Nephron progenitor cell (in vitro differentiated cells): ENCODE results near the gene PAPSS1.

Experiments used
- DNase-seq: peaks from one replicate; pipeline ENCODE4 v3.0.0; 2021
- H3K27ac Mint-ChIP-seq: 2 replicates; pipeline ENCODE4 v1.8.0; 2021; ENCODE audit warnings: mild to moderate bottlenecking, moderate library complexity, mixed read lengths
- H3K27me3 Mint-ChIP-seq: 2 replicates; pipeline ENCODE4 v1.8.0; 2021; ENCODE audit warnings: mild to moderate bottlenecking, low read depth, mixed read lengths; ENCODE audit not compliant: poor library complexity
- H3K36me3 Mint-ChIP-seq: 2 replicates; pipeline ENCODE4 v1.8.0; 2021; ENCODE audit warnings: low read depth, mixed read lengths
- H3K4me1 Mint-ChIP-seq: 2 replicates; pipeline ENCODE4 v1.8.0; 2021; ENCODE audit warnings: mixed read lengths
- H3K4me3 Mint-ChIP-seq: 2 replicates; pipeline ENCODE4 v1.8.0; 2021; ENCODE audit warnings: mild to moderate bottlenecking, moderate library complexity, mixed read lengths
- H3K9me3 Mint-ChIP-seq: 2 replicates; pipeline ENCODE4 v1.8.0; 2021; ENCODE audit warnings: mild to moderate bottlenecking, moderate library complexity, mixed read lengths
- CTCF ChIP-seq: fragments of 200-600 bp; sonication (generic); IDR thresholded peaks from 2 replicates; pipeline ENCODE4 v1.5.0; 2021; ENCODE audit warnings: antibody characterized with exemption

PAPSS1 gene

GRCh38 chr4:107650251-107650650, 69.8 kb downstream of the PAPSS1 start:
- no peak for DNase-seq
- TF ChIP-seq CTCF = no peak
- Mint-ChIP-seq H3K27me3 (no peaks in the 10 kb centered on the region), H3K4me1 (peaks cover 19% of the 10 kb centered on the region), H3K9me3 (no peaks in the 10 kb centered on the region), H3K36me3 (peaks cover 62% of the 10 kb centered on the region), H3K4me3 (no peak overlapping the region), H3K27ac (no peak overlapping the region)

- no peak for TF ChIP-seq CTCF
- H3K4me1 Mint-ChIP-seq = peaks cover 11% of the 10 kb centered on the region
- no peak overlapping the region for H3K4me3 Mint-ChIP-seq
- peak overlapping the region; percentile 2 for H3K27ac Mint-ChIP-seq
- H3K27me3 Mint-ChIP-seq = no peaks in the 10 kb centered on the region
- no peak for DNase-seq
- no peaks in the 10 kb centered on the region for H3K9me3 Mint-ChIP-seq
- peaks cover 58% of the 10 kb centered on the region for H3K36me3 Mint-ChIP-seq
These were observed 71.6 kb downstream of the PAPSS1 start for GRCh38 chr4:107648178-107648991.

GRCh38 chr4:107647591-107647990, 72.4 kb downstream of the PAPSS1 start:
- no peak overlapping the region for H3K27ac Mint-ChIP-seq
- no peaks in the 10 kb centered on the region for H3K9me3 Mint-ChIP-seq
- DNase-seq = no peak
- H3K4me1 Mint-ChIP-seq = peaks cover 11% of the 10 kb centered on the region
- H3K36me3 Mint-ChIP-seq = peaks cover 62% of the 10 kb centered on the region
- no peak overlapping the region for H3K4me3 Mint-ChIP-seq
- H3K27me3 Mint-ChIP-seq = no peaks in the 10 kb centered on the region
- TF ChIP-seq CTCF = no peak

- Mint-ChIP-seq H3K4me1 (peaks cover 11% of the 10 kb centered on the region), H3K27me3 (no peaks in the 10 kb centered on the region), H3K27ac (no peak overlapping the region), H3K9me3 (no peaks in the 10 kb centered on the region), H3K36me3 (peaks cover 52% of the 10 kb centered on the region), H3K4me3 (no peak overlapping the region)
- TF ChIP-seq CTCF = no peak
- DNase-seq = no peak
These were observed 74.4 kb downstream of the PAPSS1 start for GRCh38 chr4:107645604-107646003.

GRCh38 chr4:107643021-107643420, 77.0 kb downstream of the PAPSS1 start:
- Mint-ChIP-seq H3K27ac (no peak overlapping the region), H3K36me3 (peaks cover 46% of the 10 kb centered on the region), H3K9me3 (no peaks in the 10 kb centered on the region), H3K4me1 (no peaks in the 10 kb centered on the region), H3K27me3 (no peaks in the 10 kb centered on the region), H3K4me3 (no peak overlapping the region)
- DNase-seq = no peak
- TF ChIP-seq CTCF = no peak

- no peaks in the 10 kb centered on the region for H3K9me3 Mint-ChIP-seq
- no peak overlapping the region for H3K4me3 Mint-ChIP-seq
- H3K4me1 Mint-ChIP-seq = no peaks in the 10 kb centered on the region
- H3K36me3 Mint-ChIP-seq = peaks cover 28% of the 10 kb centered on the region
- TF ChIP-seq CTCF = no peak
- peak overlapping the region; percentile 57 for H3K27ac Mint-ChIP-seq
- no peak for DNase-seq
- no peaks in the 10 kb centered on the region for H3K27me3 Mint-ChIP-seq
These were observed 79.2 kb downstream of the PAPSS1 start for GRCh38 chr4:107640878-107641277.
